ENCODE results near the gene CCDC40. TPM values are rescaled to one million over a fixed set of nuclear protein-coding genes. Genes with fewer than 3 reads are reported as not detected.

CCDC40 gene
- total RNA-seq, 4 donors from 2014 or later, result 6.7 to 17.3 (median 9.4) TPM

DNA sequence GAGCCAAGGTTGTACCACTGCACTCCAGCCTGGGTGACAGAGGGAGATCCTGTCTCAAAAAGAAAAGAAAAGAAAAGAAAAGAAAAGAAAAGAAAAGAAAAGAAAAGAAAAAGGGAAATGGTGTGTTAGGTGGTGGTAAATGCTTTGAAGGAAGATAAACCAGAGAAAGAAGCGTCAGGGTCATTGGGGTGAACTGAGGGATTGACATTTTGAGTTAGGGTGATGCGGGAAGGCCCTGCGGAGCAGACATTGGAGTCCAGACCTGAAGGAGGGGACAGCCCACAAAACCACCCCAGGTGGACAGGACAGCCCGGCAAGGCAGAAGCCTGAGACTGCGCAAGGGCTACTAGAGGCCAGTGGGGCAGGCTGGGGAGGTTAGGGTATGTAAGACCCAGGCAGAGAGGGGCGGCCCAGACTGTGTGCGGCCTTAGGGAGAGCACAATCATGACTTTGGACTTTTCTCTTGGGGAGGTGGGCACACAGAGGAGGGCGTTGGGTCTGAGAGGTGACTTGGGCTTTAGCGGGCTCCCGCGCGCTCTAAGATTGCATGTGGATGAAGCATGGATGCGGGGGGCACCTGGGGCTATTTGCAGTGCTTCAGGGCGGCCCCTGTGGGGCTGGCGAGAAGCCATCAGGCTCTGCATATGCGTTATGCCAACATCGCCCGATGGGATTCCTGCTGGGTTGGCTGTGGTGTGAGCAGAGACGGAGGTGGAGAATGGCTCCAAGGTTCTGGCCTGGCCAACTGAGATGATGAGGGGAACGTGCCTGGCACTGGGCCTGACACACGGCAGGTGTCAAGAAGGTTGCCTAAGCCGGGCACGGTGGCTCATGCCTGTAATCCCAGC is 61.6 kb downstream of the CCDC40 start:
- H3K27ac ChIP-seq, result no peak overlapping the region
- 91% methylated on average over 23 of the region's 23 CpGs for WGBS, 2 donors
- no peak for DNase-seq
- no peak overlapping the region for H3K4me3 ChIP-seq (replicated peaks in 1 of 3)
- H3K9me3 ChIP-seq, result no peaks in the 10 kb centered on the region
- H3K4me1 ChIP-seq, result peaks cover 10 to 12% of the 10 kb centered on the region in 2 donors
- intact Hi-C loops (cut with DNase I), result no loop called here
- no peaks in the 10 kb centered on the region for H3K36me3 ChIP-seq
- TF ChIP-seq, protein P1, sequence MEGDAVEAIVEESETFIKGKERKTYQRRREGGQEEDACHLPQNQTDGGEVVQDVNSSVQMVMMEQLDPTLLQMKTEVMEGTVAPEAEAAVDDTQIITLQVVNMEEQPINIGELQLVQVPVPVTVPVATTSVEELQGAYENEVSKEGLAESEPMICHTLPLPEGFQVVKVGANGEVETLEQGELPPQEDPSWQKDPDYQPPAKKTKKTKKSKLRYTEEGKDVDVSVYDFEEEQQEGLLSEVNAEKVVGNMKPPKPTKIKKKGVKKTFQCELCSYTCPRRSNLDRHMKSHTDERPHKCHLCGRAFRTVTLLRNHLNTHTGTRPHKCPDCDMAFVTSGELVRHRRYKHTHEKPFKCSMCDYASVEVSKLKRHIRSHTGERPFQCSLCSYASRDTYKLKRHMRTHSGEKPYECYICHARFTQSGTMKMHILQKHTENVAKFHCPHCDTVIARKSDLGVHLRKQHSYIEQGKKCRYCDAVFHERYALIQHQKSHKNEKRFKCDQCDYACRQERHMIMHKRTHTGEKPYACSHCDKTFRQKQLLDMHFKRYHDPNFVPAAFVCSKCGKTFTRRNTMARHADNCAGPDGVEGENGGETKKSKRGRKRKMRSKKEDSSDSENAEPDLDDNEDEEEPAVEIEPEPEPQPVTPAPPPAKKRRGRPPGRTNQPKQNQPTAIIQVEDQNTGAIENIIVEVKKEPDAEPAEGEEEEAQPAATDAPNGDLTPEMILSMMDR (IDR thresholded peaks at IDR 0.05), result no peak
- TF ChIP-seq POLR2A (IDR thresholded peaks at IDR 0.05), result no peak
- no peaks in the 10 kb centered on the region for H3K27me3 ChIP-seq

DNA sequence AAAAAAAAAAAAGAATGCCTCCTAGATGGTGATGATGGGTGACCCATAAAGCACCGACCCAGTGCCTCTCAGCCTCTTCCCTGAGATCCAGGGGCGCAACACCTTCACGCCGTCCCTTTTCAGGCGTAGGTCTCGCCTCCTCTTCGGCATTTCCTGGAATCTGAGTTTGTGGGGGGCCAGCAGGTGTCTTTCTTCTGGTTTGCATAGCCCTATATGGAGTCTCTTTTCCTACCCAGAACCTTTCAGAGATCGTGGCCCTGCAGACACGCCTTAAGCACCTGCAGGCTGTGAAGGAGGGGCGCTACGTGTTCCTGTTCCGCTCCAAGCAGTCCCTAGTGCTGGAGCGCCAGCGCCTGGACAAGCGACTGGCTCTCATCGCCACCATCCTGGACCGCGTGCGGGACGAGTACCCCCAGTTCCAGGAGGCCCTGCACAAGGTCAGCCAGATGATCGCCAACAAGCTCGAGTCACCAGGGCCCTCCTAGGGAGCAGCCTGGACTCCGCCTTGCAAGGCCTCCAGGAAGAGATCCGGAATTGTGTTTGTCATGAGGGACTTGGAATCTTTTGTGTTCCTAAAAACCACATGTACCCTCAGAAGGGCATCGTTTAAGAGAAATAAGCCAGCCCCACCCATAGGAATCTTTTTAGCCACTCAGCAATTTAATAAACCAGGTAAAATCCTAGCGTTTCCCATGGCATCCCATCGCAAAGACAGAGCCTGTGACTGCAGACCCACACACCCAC is 63.0 kb downstream of the CCDC40 start:
- no peak for DNase-seq
- TF ChIP-seq POLR2A (IDR thresholded peaks at IDR 0.05), result no peak
- TF ChIP-seq, protein P1 (IDR thresholded peaks at IDR 0.05), result no peak
- Histone ChIP-seq H3K27me3 (no peaks in the 10 kb centered on the region), H3K36me3 (no peaks in the 10 kb centered on the region), H3K4me3 (replicated peaks in 1 of 3) (no peak overlapping the region), H3K27ac (no peak overlapping the region), H3K4me1 (peaks cover 10 to 17% of the 10 kb centered on the region in 2 donors), H3K9me3 (no peaks in the 10 kb centered on the region)
- WGBS, 2 donors, result 82 to 91% methylated on average over 19 to 27 of the region's 27 CpGs
- intact Hi-C loops (cut with DNase I), result loop anchor here (5.0 kb wide), 1 partner anchor 92 kb away; no protein-coding TSS in a partner anchor

DNA sequence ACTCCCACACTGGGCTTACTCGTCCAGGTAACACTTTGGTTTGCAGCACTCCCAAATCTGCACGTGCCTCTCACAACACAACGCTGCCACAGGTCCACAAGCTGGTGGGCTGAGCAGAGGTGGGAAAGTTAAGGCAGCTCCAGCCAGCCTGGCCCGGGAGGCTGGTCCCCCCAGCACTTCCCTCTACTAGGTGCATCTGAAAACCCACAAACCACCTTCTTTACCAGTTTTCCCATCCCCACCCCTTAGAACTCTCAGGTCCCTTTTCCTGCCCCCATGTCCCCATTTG is 63.5 kb downstream of the CCDC40 start:
- no peaks in the 10 kb centered on the region for H3K27me3 ChIP-seq

DNA sequence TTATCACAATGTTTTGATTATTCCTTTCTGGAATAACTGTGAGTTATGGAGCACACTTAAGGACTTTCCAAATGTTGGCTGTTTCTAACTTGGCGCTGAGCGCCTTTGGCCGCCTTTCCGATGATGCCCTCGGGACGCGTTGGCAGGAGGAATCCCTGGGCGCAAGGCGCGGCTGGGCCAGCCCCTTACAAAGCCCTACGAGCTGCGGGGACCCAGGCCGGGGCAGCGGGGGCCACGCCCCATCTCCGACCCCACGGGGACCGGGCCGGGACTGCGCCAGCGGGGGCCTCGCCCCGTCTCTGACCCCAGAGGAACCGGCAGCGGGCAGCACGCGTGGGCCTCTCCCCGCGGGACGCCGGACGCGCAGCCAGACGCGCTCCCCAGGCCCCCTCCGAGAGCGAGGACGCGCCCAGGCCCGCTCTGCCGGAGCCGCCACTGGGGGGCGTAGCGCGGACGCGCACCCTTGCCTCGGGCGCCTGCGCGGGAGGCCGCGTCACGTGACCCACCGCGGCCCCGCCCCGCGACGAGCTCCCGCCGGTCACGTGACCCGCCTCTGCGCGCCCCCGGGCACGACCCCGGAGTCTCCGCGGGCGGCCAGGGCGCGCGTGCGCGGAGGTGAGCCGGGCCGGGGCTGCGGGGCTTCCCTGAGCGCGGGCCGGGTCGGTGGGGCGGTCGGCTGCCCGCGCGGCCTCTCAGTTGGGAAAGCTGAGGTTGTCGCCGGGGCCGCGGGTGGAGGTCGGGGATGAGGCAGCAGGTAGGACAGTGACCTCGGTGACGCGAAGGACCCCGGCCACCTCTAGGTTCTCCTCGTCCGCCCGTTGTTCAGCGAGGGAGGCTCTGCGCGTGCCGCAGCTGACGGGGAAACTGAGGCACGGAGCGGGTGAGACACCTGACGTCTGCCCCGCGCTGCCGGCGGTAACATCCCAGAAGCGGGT is 64.8 kb downstream of the CCDC40 start, which contains the start of gene GAA:
Gene GAA, plus strand, starts transcription at position 571 of the 935 bp plus-strand sequence. CDS start 3,006 bp downstream, outside the sequence.
- H3K27ac ChIP-seq, result peak within 1 kb of the TSS; percentile 78 to 90 (median 90)
- intact Hi-C loops (cut with DNase I), result loop anchor here (5.0 kb wide), 1 partner anchor 94 kb away; no protein-coding TSS in a partner anchor
- H3K27me3 ChIP-seq, result no peaks in the 10 kb centered on the region
- 0% methylated on average over 13 to 18 of the region's 114 CpGs for WGBS, 2 donors
- H3K4me1 ChIP-seq, result peaks cover 10 to 20% of the 10 kb centered on the region in 2 donors
- no peaks in the 10 kb centered on the region for H3K9me3 ChIP-seq
- H3K36me3 ChIP-seq, result no peaks in the 10 kb centered on the region
- DNase-seq, result peak; percentile 81 to 86
- peak within 1 kb of the TSS; percentile 45 to 93 (median 66) for H3K4me3 ChIP-seq (replicated peaks in 1 of 3)
- TF ChIP-seq POLR2A (IDR thresholded peaks at IDR 0.05), result peak in 1 of 2 donors; percentile 71
- TF ChIP-seq, protein P1 (IDR thresholded peaks at IDR 0.05), result peak in 5 of 6 experiments; percentile 29 to 96 (median 94)

More for the DNA sequence above, 63.5 kb downstream of the CCDC40 start:
- Histone ChIP-seq H3K9me3 (no peaks in the 10 kb centered on the region), H3K4me1 (peaks cover 10 to 20% of the 10 kb centered on the region in 2 donors), H3K27ac (no peak overlapping the region), H3K36me3 (no peaks in the 10 kb centered on the region), H3K4me3 (replicated peaks in 1 of 3) (no peak overlapping the region)
- intact Hi-C loops (cut with DNase I), result loop anchor here (5.0 kb wide), 1 partner anchor 93 kb away; no protein-coding TSS in a partner anchor
- no peak for DNase-seq
- WGBS, 2 donors, result 84 to 90% methylated on average over 4 of the region's 4 CpGs
- no peak for TF ChIP-seq POLR2A (IDR thresholded peaks at IDR 0.05)
- TF ChIP-seq, protein P1 (IDR thresholded peaks at IDR 0.05), result no peak

All from thyroid gland (tissue), 4 donors.